Measurements from ENCODE around the gene ZNF518B. TPM values are rescaled to one million over a fixed set of nuclear protein-coding genes. Genes with fewer than 3 reads are reported as not detected.

Gene ZNF518B
- total and polyA plus RNA-seq, 2 of the 13 experiments (the other 11 are each of a cell fraction or from before 2014, with no cell fraction given), result 0.02 TPM; not detected in 1

DNA sequence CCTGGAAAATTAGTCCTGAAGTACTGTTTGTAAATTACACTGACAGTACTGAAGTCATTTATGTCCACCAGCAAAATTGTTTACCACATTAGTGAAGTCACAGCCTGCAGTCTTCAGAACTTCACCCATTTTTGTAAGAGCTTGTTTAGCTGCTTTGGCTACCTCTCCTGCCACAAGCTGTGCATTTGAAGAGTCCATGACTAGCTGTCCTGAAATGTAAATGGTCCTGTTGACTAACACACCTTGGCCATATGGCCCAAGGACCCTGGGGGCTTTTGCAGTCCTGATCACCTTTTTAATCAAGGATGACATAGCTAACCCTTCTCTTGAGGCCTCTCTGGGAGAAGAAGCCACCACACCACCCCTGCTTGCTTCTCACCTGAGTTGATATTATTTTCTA lies 21.4 kb upstream of the ZNF518B start:
- CTCF ChIA-PET (ENCODE audit: low intra/inter-chr PET ratio, low total read pairs), result no interaction called here
- no peaks in the 10 kb centered on the region for H3K27me3 ChIP-seq (ENCODE audit: control insufficient read depth in 1 of 2, insufficient read depth in 2 of 2, low read length in 2 of 2)
- H3K36me3 ChIP-seq (replicated peaks in 1 of 2; ENCODE audit: control insufficient read depth in 1 of 2, insufficient read depth in 2 of 2, low read length in 2 of 2), result no peaks in the 10 kb centered on the region
- no TSS peak for BruUV-seq (replicated peaks)
- DNase-seq (ENCODE audit: low spot score) (no peak), ATAC-seq (no peak), FAIRE-seq (no peak)
- in situ Hi-C loops (cut with HindIII; ENCODE audit: extremely low pct_ligation_motif_present, low pct_unique_long_range_greater_than_20kb) (no loop called here), intact Hi-C loops (cut with micrococcal nuclease; ENCODE audit: unreplicated experiment) (no loop called here)
- no peak overlapping the region for H3K4me3 ChIP-seq (replicated peaks in 1 of 3; ENCODE audit: insufficient read depth in 1 of 3, low read depth in 2 of 3, low read length in 3 of 3)
- H4K20me1 ChIP-seq (ENCODE audit: insufficient read depth, low read length), result no peaks in the 10 kb centered on the region
- H3K27ac ChIP-seq (ENCODE audit: extremely low read length, insufficient read depth, low read length), result no peak overlapping the region
- no peaks in the 10 kb centered on the region for H3K79me2 ChIP-seq (ENCODE audit: insufficient read depth, low read length)
- no peak overlapping the region for H3K9ac ChIP-seq (ENCODE audit: insufficient read depth, low read depth, low read length)
- POLR2A ChIA-PET, result no interaction called here
- H3K9me3 ChIP-seq (ENCODE audit: low read length), result no peaks in the 10 kb centered on the region
- no peaks in the 10 kb centered on the region for H3K4me1 ChIP-seq (ENCODE audit: insufficient read depth, low read length)
- no peak overlapping the region for H3K4me2 ChIP-seq (ENCODE audit: low read depth, low read length)
- H2AFZ ChIP-seq (ENCODE audit: low read length), result no peak overlapping the region
- TF ChIP-seq ARID2 (CRISPR knock-in tag; IDR thresholded peaks at IDR 0.05; ENCODE audit: borderline replicate concordance) (no peak), ZNF605 (CRISPR knock-in tag; IDR thresholded peaks at IDR 0.05) (no peak), ZNF567 (CRISPR knock-in tag; IDR thresholded peaks at IDR 0.05; ENCODE audit: borderline replicate concordance) (no peak), NBN (conservative IDR thresholded peaks at IDR 0.05) (no peak)
- TF ChIP-seq, protein P1, sequence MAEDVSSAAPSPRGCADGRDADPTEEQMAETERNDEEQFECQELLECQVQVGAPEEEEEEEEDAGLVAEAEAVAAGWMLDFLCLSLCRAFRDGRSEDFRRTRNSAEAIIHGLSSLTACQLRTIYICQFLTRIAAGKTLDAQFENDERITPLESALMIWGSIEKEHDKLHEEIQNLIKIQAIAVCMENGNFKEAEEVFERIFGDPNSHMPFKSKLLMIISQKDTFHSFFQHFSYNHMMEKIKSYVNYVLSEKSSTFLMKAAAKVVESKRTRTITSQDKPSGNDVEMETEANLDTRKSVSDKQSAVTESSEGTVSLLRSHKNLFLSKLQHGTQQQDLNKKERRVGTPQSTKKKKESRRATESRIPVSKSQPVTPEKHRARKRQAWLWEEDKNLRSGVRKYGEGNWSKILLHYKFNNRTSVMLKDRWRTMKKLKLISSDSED (CRISPR knock-in tag; IDR thresholded peaks at IDR 0.05), result no peak
- TF ChIP-seq, protein P2, sequence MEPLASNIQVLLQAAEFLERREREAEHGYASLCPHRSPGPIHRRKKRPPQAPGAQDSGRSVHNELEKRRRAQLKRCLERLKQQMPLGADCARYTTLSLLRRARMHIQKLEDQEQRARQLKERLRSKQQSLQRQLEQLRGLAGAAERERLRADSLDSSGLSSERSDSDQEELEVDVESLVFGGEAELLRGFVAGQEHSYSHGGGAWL (CRISPR knock-in tag; IDR thresholded peaks at IDR 0.05), result no peak
- TF ChIP-seq, protein P3, sequence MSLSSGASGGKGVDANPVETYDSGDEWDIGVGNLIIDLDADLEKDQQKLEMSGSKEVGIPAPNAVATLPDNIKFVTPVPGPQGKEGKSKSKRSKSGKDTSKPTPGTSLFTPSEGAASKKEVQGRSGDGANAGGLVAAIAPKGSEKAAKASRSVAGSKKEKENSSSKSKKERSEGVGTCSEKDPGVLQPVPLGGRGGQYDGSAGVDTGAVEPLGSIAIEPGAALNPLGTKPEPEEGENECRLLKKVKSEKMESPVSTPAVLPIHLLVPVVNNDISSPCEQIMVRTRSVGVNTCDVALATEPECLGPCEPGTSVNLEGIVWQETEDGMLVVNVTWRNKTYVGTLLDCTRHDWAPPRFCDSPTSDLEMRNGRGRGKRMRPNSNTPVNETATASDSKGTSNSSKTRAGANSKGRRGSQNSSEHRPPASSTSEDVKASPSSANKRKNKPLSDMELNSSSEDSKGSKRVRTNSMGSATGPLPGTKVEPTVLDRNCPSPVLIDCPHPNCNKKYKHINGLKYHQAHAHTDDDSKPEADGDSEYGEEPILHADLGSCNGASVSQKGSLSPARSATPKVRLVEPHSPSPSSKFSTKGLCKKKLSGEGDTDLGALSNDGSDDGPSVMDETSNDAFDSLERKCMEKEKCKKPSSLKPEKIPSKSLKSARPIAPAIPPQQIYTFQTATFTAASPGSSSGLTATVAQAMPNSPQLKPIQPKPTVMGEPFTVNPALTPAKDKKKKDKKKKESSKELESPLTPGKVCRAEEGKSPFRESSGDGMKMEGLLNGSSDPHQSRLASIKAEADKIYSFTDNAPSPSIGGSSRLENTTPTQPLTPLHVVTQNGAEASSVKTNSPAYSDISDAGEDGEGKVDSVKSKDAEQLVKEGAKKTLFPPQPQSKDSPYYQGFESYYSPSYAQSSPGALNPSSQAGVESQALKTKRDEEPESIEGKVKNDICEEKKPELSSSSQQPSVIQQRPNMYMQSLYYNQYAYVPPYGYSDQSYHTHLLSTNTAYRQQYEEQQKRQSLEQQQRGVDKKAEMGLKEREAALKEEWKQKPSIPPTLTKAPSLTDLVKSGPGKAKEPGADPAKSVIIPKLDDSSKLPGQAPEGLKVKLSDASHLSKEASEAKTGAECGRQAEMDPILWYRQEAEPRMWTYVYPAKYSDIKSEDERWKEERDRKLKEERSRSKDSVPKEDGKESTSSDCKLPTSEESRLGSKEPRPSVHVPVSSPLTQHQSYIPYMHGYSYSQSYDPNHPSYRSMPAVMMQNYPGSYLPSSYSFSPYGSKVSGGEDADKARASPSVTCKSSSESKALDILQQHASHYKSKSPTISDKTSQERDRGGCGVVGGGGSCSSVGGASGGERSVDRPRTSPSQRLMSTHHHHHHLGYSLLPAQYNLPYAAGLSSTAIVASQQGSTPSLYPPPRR (CRISPR knock-in tag; IDR thresholded peaks at IDR 0.05; ENCODE audit: borderline replicate concordance), result no peak
- TF ChIP-seq, protein P4, sequence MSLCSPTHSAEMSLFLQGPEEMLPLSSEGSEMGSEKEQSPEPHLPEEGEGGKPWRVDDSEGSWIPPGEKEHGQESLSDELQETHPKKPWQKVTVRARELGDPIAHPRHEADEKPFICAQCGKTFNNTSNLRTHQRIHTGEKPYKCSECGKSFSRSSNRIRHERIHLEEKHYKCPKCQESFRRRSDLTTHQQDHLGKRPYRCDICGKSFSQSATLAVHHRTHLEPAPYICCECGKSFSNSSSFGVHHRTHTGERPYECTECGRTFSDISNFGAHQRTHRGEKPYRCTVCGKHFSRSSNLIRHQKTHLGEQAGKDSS (CRISPR knock-in tag; IDR thresholded peaks at IDR 0.05; ENCODE audit: borderline replicate concordance, low read depth), result no peak
